Cardiac muscle cell (in vitro differentiated cells and primary cell): ENCODE data around the gene ABCA4. TPM values are rescaled to one million over a fixed set of nuclear protein-coding genes. Genes with fewer than 3 reads are reported as not detected.

Source experiments
- DNase-seq, 2 donors: peaks; one replicate each; pipeline versions ENCODE4 v3.0.0 to v3.0.0-alpha.2; 2010 to 2017; ENCODE audit warnings: low read depth in 1 of 2, low spot score in 1 of 2
- H3K27ac ChIP-seq: fragments of 200-600 bp; sonication (generic); 2 replicates; pipeline ENCODE4 v1.5.1; 2016
- H3K27me3 ChIP-seq: fragments of 200-600 bp; sonication (generic); 2 replicates; pipeline ENCODE4 v1.6.0; 2016; ENCODE audit warnings: control low read depth
- H3K36me3 ChIP-seq: fragments of 200-600 bp; sonication (generic); 2 replicates; pipeline ENCODE4 v1.5.1; 2016; ENCODE audit warnings: control low read depth
- H3K4me1 ChIP-seq: fragments of 200-600 bp; sonication (generic); 2 replicates; pipeline ENCODE4 v1.8.1; 2017; ENCODE audit warnings: low read depth, mild to moderate bottlenecking, mixed run types
- H3K4me3 ChIP-seq: fragments of 200-600 bp; sonication (generic); 2 replicates; pipeline ENCODE4 v1.5.1; 2016; ENCODE audit warnings: mild to moderate bottlenecking
- H3K9me3 ChIP-seq: fragments of 200-600 bp; sonication (generic); 2 replicates; pipeline ENCODE4 v1.5.1; 2017; ENCODE audit warnings: low read depth, mild to moderate bottlenecking, control low read depth
- CTCF ChIP-seq: IDR thresholded peaks from 2 replicates; pipeline ENCODE4 v1.5.1; 2012; ENCODE audit warnings: low read depth, mild to moderate bottlenecking, low read length
- polyA plus RNA-seq: library from polyadenylated mRNA; unstranded; fragments of >200 nt; fragmentation: Nextera tagmentation; extraction: Ambion mirVana; gene quantifications from 2 replicates; pipeline ENCODE4 v1.2.1, GENCODE V29; 2016
- total RNA-seq: library from RNA; depleted of rRNA; stranded (reverse); fragments of >200 nt; gene quantifications from 2 replicates; pipeline ENCODE4 v1.2.3, GENCODE V29; 2016

ABCA4 gene
- total and polyA plus RNA-seq, 2 experiments from 2014 or later = 0.15 TPM; not detected in 1

DNA sequence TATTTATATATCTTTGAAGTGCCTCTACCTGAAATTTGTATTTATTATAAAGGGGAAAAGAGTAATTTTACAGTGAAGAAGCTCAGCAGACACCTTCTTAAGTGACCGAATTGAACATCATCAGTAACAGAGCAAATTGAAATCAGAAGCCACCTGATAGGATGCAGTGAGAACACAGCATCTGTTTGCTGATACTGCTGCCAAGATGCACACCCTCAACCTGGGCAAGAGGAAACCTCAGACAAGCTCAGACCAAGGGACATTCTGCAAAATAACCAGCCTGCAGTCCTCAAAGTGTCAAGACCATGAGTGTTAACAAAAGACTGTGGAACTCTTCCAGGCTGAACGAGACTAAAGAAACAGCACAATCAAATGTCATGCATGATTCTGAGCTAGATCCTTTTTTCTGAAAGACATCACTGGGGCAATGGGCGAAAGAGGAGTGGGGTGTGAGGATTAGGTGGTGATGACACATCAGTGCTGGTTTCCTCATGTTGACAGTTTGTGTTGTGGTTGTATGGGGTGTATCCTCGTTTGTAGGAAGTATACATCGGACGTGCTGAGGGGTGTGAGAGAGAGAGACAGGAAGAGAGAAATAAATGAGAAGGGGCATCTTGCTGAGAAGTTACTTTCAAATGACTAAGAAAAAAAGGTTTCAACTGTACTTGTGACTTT lies 103.7 kb downstream of the ABCA4 start:
- H3K36me3 ChIP-seq = no peaks in the 10 kb centered on the region
- H3K9me3 ChIP-seq = no peaks in the 10 kb centered on the region
- no peak overlapping the region for H3K27ac ChIP-seq
- DNase-seq = no peak
- H3K27me3 ChIP-seq = no peaks in the 10 kb centered on the region
- H3K4me1 ChIP-seq = no peaks in the 10 kb centered on the region
- no peak overlapping the region for H3K4me3 ChIP-seq
- TF ChIP-seq CTCF = no peak

DNA sequence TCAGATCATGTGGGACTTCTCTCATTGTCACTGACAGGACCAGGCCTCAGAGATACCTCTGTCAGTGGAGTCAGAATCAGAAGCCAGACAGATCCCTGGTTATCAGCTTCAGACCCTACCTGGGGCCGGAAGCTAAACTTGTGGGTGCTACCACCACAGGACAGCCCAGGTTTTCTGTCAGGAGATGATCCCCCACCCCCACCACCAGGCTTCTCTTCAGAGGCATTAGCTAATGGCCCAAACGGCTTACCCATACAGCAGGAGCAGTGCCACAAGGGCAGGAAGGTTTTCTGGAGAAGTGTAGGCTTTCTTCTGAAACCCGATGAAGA lies 105.5 kb downstream of the ABCA4 start:
- H3K9me3 ChIP-seq = no peaks in the 10 kb centered on the region
- no peak overlapping the region for H3K27ac ChIP-seq
- no peaks in the 10 kb centered on the region for H3K4me1 ChIP-seq
- TF ChIP-seq CTCF = no peak
- H3K4me3 ChIP-seq = no peak overlapping the region
- no peaks in the 10 kb centered on the region for H3K36me3 ChIP-seq
- DNase-seq = no peak
- H3K27me3 ChIP-seq = no peaks in the 10 kb centered on the region

GRCh38 chr1:94014635-94015488 lies 106.1 kb downstream of the ABCA4 start:
- DNase-seq = peak in 1 of 2 donors; percentile 34
- no peak for TF ChIP-seq CTCF

GRCh38 chr1:94014087-94014486 lies 106.9 kb downstream of the ABCA4 start:
- no peaks in the 10 kb centered on the region for H3K27me3 ChIP-seq
- H3K27ac ChIP-seq = no peak overlapping the region
- no peaks in the 10 kb centered on the region for H3K4me1 ChIP-seq
- H3K36me3 ChIP-seq = no peaks in the 10 kb centered on the region
- H3K9me3 ChIP-seq = no peaks in the 10 kb centered on the region
- H3K4me3 ChIP-seq = no peak overlapping the region
- TF ChIP-seq CTCF = no peak
- DNase-seq = no peak

More at GRCh38 chr1:94014635-94015488, 106.1 kb downstream of the ABCA4 start:
- Histone ChIP-seq H3K27me3 (no peaks in the 10 kb centered on the region), H3K9me3 (no peaks in the 10 kb centered on the region), H3K4me3 (no peak overlapping the region), H3K4me1 (no peaks in the 10 kb centered on the region), H3K27ac (no peak overlapping the region), H3K36me3 (no peaks in the 10 kb centered on the region)

DNA sequence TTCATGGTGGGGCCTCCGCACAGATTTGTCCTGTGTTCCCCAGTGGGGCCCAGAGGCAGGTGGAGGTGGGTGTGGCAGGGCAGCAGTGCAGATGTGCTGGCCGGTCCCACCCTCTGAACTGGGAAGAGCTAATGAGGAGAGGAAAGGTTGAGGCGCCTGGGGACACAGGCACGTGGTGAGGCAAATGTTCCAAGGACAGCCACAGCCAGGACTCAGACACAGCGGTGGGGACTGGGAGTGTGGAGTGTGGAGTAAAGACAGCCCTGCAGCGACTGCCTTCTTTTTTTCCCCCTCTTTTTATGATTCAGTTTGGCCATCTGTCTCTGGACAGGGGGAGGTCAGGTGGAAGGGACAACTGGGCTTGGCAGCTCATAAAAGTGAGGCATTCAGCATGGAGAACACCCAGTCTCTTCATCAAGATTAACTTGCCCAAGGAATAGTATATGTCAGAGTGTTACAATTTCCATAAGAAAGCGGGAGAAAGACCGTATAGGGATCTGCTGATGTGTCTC lies 107.5 kb downstream of the ABCA4 start:
- no peak overlapping the region for H3K27ac ChIP-seq
- H3K27me3 ChIP-seq = no peaks in the 10 kb centered on the region
- H3K36me3 ChIP-seq = no peaks in the 10 kb centered on the region
- TF ChIP-seq CTCF = no peak
- no peak overlapping the region for H3K4me3 ChIP-seq
- H3K9me3 ChIP-seq = no peaks in the 10 kb centered on the region
- H3K4me1 ChIP-seq = no peaks in the 10 kb centered on the region
- DNase-seq = no peak
